ENCODE data around the gene MITF. TPM values are rescaled to one million over a fixed set of nuclear protein-coding genes. Genes with fewer than 3 reads are reported as not detected.

Gene MITF
- total RNA-seq, 2 donors from 2014 or later = 1.8 to 3.0 TPM

DNA sequence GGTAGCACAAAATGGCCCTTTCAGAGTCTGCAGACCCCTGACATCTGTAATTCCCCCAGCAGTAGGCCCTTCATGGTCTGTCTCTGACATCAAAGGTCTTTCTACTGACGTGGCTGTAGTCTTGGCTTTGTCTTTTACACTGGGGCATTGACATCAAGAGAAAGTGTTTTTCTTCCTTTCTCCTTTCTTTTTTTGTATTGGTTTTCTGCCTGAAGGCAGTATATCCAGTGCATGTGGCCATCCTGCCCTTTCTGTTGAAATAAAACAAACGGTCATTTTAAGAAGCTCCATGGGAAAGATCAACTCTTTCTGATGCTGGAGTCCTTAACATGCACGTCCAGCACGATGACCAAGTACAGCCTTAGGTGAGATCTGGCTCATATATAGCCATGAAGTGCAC lies 153.4 kb downstream of the MITF start:
- H3K4me1 Mint-ChIP-seq = peaks cover 4% of the 10 kb centered on the region
- TF ChIP-seq CTCF (conservative IDR thresholded peaks at IDR 0.05) = no peak
- Histone ChIP-seq H3K36me3 (ENCODE audit: control insufficient read depth, insufficient read depth, low read length) (no peaks in the 10 kb centered on the region), H3K4me1 (ENCODE audit: control insufficient read depth, insufficient read depth, low read length) (no peaks in the 10 kb centered on the region), H3K4me3 (ENCODE audit: low read length) (no peak overlapping the region), H3K27me3 (ENCODE audit: control insufficient read depth, insufficient read depth, low read length, poor library complexity, severe bottlenecking) (no peaks in the 10 kb centered on the region), H3K9me3 (ENCODE audit: control insufficient read depth, low read length) (no peaks in the 10 kb centered on the region), H3K9ac (ENCODE audit: extremely low read depth, low read length, poor library complexity, severe bottlenecking) (no peak overlapping the region), H3K27ac (ENCODE audit: low read depth, low read length) (no peak overlapping the region)
- H3K27me3 Mint-ChIP-seq (ENCODE audit: insufficient read depth) = peaks cover 11% of the 10 kb centered on the region
- no peak for DNase-seq
- H3K4me3 Mint-ChIP-seq = no peak overlapping the region
- H3K36me3 Mint-ChIP-seq (ENCODE audit: low read depth) = no peaks in the 10 kb centered on the region
- no peaks in the 10 kb centered on the region for H3K9me3 Mint-ChIP-seq
- 81 to 87% methylated on average over 4 of the region's 4 CpGs for WGBS, 2 experiments (ENCODE audit: insufficient coverage in 1 of 2, insufficient read length in 1 of 2)
- no peak overlapping the region for H3K27ac Mint-ChIP-seq

GRCh38 chr3:69893274-69893673 lies 154.0 kb downstream of the MITF start:
- no peaks in the 10 kb centered on the region for H3K36me3 ChIP-seq (ENCODE audit: control insufficient read depth, insufficient read depth, low read length)
- H3K27ac ChIP-seq (ENCODE audit: low read depth, low read length) = no peak overlapping the region
- H3K4me3 Mint-ChIP-seq = no peak overlapping the region
- no peaks in the 10 kb centered on the region for H3K9me3 Mint-ChIP-seq
- 54 to 56% methylated on average over 2 to 4 of the region's 4 CpGs for WGBS, 2 experiments (ENCODE audit: insufficient coverage in 1 of 2, insufficient read length in 1 of 2)
- no peak overlapping the region for H3K9ac ChIP-seq (ENCODE audit: extremely low read depth, low read length, poor library complexity, severe bottlenecking)
- H3K9me3 ChIP-seq (ENCODE audit: control insufficient read depth, low read length) = no peaks in the 10 kb centered on the region
- H3K27me3 Mint-ChIP-seq (ENCODE audit: insufficient read depth) = peaks cover 11% of the 10 kb centered on the region
- H3K36me3 Mint-ChIP-seq (ENCODE audit: low read depth) = no peaks in the 10 kb centered on the region
- H3K27me3 ChIP-seq (ENCODE audit: control insufficient read depth, insufficient read depth, low read length, poor library complexity, severe bottlenecking) = no peaks in the 10 kb centered on the region
- no peak overlapping the region for H3K27ac Mint-ChIP-seq
- no peak for TF ChIP-seq CTCF (conservative IDR thresholded peaks at IDR 0.05)
- H3K4me3 ChIP-seq (ENCODE audit: low read length) = no peak overlapping the region
- H3K4me1 ChIP-seq (ENCODE audit: control insufficient read depth, insufficient read depth, low read length) = no peaks in the 10 kb centered on the region
- peaks cover 4% of the 10 kb centered on the region for H3K4me1 Mint-ChIP-seq
- no peak for DNase-seq

- Mint-ChIP-seq H3K36me3 (ENCODE audit: low read depth) (no peaks in the 10 kb centered on the region), H3K4me3 (no peak overlapping the region)
- 81 to 88% methylated on average over 1 of the region's 1 CpG for WGBS, 2 experiments (ENCODE audit: insufficient coverage in 1 of 2, insufficient read length in 1 of 2)
These were observed 156.8 kb downstream of the MITF start for GRCh38 chr3:69896095-69896494.

More at GRCh38 chr3:69896095-69896494, 156.8 kb downstream of the MITF start:
- H3K9me3 Mint-ChIP-seq = no peaks in the 10 kb centered on the region
- peaks cover 10% of the 10 kb centered on the region for H3K4me1 Mint-ChIP-seq
- no peak overlapping the region for H3K4me3 ChIP-seq (ENCODE audit: low read length)
- H3K27me3 Mint-ChIP-seq (ENCODE audit: insufficient read depth) = peaks cover 11% of the 10 kb centered on the region
- H3K9ac ChIP-seq (ENCODE audit: extremely low read depth, low read length, poor library complexity, severe bottlenecking) = no peak overlapping the region
- no peak for DNase-seq
- H3K9me3 ChIP-seq (ENCODE audit: control insufficient read depth, low read length) = no peaks in the 10 kb centered on the region
- H3K27ac ChIP-seq (ENCODE audit: low read depth, low read length) = no peak overlapping the region
- H3K4me1 ChIP-seq (ENCODE audit: control insufficient read depth, insufficient read depth, low read length) = no peaks in the 10 kb centered on the region
- no peak for TF ChIP-seq CTCF (conservative IDR thresholded peaks at IDR 0.05)
- no peaks in the 10 kb centered on the region for H3K27me3 ChIP-seq (ENCODE audit: control insufficient read depth, insufficient read depth, low read length, poor library complexity, severe bottlenecking)
- no peaks in the 10 kb centered on the region for H3K36me3 ChIP-seq (ENCODE audit: control insufficient read depth, insufficient read depth, low read length)
- no peak overlapping the region for H3K27ac Mint-ChIP-seq
